ENCODE results near the gene PCDHGB6.
"Not testable (repeated sequence)": the region's sequence is repeated elsewhere in the genome, so short reads cannot be mapped to it uniquely, and the experiment has no call there.

Gene PCDHGB6

DNA sequence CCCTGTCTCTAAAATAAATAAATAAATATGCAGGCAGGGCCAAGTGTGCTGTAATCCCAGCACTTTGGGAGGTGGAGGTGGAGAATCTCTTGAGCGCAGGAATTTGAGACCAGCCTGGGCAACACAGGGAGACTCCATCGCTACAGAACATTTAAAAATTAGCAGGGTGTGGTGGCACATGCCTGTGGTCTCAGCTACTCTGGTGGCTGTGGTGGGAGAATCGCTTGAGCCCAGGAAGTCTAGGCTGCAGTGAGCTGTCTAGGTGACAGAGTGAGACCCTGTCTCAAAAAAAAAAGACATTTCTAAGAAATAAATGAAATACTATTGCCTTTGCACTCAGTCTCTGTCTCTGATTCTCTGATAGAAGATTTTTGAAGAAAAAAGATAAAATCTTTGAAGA, 3.8 kb downstream of the PCDHGB6 start:
- peaks cover 22% of the 10 kb centered on the region for H3K9me3 ChIP-seq (ENCODE audit: control insufficient read depth, low read length)
- H2AFZ ChIP-seq (ENCODE audit: low read depth, low read length) = no peak overlapping the region
- H3K79me1 ChIP-seq (replicated peaks; ENCODE audit: low read length, poor library complexity, severe bottlenecking) = peaks cover 34% of the 10 kb centered on the region
- H2BK12ac ChIP-seq (ENCODE audit: low read length in 2 of 2) = no peak overlapping the region
- no peak overlapping the region for H3K4me2 ChIP-seq (ENCODE audit: low read length, poor library complexity, severe bottlenecking)
- H3K4ac ChIP-seq (ENCODE audit: low read depth in 1 of 2, low read length in 2 of 2) = no peak overlapping the region
- no peak overlapping the region for H3K27ac ChIP-seq (ENCODE audit: low read length, poor library complexity, severe bottlenecking)
- no peak overlapping the region for H3K14ac ChIP-seq (ENCODE audit: low read length in 2 of 2)
- H4K91ac ChIP-seq (ENCODE audit: low read length) = no peak overlapping the region
- H3K4me3 ChIP-seq (ENCODE audit: insufficient read depth in 1 of 2, low read depth in 1 of 2, low read length in 2 of 2) = no peak overlapping the region
- 95% methylated on average over 3 of the region's 3 CpGs for WGBS
- peaks cover 0 to 38% of the 10 kb centered on the region in 2 experiments for H3K36me3 ChIP-seq (ENCODE audit: control insufficient read depth in 1 of 2, insufficient read depth in 2 of 2, low read depth in 1 of 2, low read length in 2 of 2)
- H3K27me3 ChIP-seq (ENCODE audit: control insufficient read depth in 1 of 2, insufficient read depth in 1 of 2, low read length in 2 of 2) = peaks cover 0 to 17% of the 10 kb centered on the region in 2 experiments
- H2BK120ac ChIP-seq (ENCODE audit: low read depth, low read length) = no peak overlapping the region
- H2BK15ac ChIP-seq (ENCODE audit: low read depth, poor library complexity, severe bottlenecking) = no peak overlapping the region
- DNase-seq = peak; percentile 4
- H2BK5ac ChIP-seq (ENCODE audit: low read depth, low read length, poor library complexity, severe bottlenecking) = no peak overlapping the region
- no peak overlapping the region for H3K9ac ChIP-seq (ENCODE audit: low read length)
- H3K18ac ChIP-seq (ENCODE audit: low read depth in 1 of 2, low read length in 2 of 2) = no peak overlapping the region
- H3K23ac ChIP-seq (ENCODE audit: low read length in 2 of 2) = no peak overlapping the region
- H4K8ac ChIP-seq (ENCODE audit: low read length) = no peak overlapping the region
- no peak overlapping the region for H2AK5ac ChIP-seq (ENCODE audit: low read length, severe bottlenecking)
- peaks cover 2% of the 10 kb centered on the region for H3K4me1 ChIP-seq (ENCODE audit: control insufficient read depth, insufficient read depth, low read depth, low read length)

DNA sequence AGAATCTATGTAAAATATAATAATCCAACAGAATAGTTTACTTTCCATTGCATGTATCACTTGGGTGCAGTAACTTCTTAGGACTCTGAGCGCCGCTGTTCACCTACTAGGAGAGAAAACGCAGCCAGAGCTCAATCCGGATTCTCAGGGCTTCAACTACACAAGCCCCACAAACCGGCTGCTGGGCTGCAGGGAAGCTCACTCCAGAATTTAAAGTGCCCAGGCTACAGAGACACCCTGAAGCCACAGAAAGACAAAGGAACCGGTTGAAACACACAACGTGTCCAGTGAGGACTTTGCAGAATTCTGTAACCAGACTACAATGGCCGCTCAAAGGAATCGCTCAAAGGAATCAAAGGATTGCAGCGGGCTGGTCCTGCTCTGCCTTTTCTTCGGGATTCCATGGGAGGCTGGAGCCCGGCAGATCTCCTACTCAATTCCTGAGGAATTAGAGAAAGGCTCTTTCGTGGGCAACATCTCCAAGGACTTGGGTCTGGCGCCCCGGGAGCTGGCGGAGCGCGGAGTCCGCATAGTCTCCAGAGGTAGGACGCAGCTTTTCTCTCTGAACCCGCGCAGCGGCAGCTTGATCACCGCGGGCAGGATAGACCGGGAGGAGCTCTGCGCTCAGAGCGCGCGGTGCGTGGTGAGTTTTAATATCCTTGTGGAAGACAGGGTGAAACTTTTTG, 5.2 kb downstream of the PCDHGB6 start, which contains the start of gene PCDHGA10:
Gene PCDHGA10, plus strand, starts transcription at position 134 of the 686 bp plus-strand sequence. Its CDS starts 189 bp downstream, at position 323.
- peaks cover 2% of the 10 kb centered on the region for H3K4me1 ChIP-seq (ENCODE audit: control insufficient read depth, insufficient read depth, low read depth, low read length)
- H3K18ac ChIP-seq (ENCODE audit: low read depth in 1 of 2, low read length in 2 of 2) = no peak within 1 kb of the TSS
- peaks cover 16% of the 10 kb centered on the region for H3K9me3 ChIP-seq (ENCODE audit: control insufficient read depth, low read length)
- no peak within 1 kb of the TSS for H3K14ac ChIP-seq (ENCODE audit: low read length in 2 of 2)
- H3K4me2 ChIP-seq (ENCODE audit: low read length, poor library complexity, severe bottlenecking) = no peak within 1 kb of the TSS
- no peak within 1 kb of the TSS for H2BK15ac ChIP-seq (ENCODE audit: low read depth, poor library complexity, severe bottlenecking)
- H3K9ac ChIP-seq (ENCODE audit: low read length) = peak within 1 kb of the TSS; percentile 85
- H2AK5ac ChIP-seq (ENCODE audit: low read length, severe bottlenecking) = no peak within 1 kb of the TSS
- DNase-seq = peak; percentile 77
- 80% methylated on average over 31 of the region's 31 CpGs for WGBS
- H3K4me3 ChIP-seq (ENCODE audit: insufficient read depth in 1 of 2, low read depth in 1 of 2, low read length in 2 of 2) = peak within 1 kb of the TSS; percentile 18 to 87
- no peak within 1 kb of the TSS for H2BK5ac ChIP-seq (ENCODE audit: low read depth, low read length, poor library complexity, severe bottlenecking)
- H3K4ac ChIP-seq (ENCODE audit: low read depth in 1 of 2, low read length in 2 of 2) = no peak within 1 kb of the TSS
- no peak within 1 kb of the TSS for H2AFZ ChIP-seq (ENCODE audit: low read depth, low read length)
- peaks cover 0 to 17% of the 10 kb centered on the region in 2 experiments for H3K27me3 ChIP-seq (ENCODE audit: control insufficient read depth in 1 of 2, insufficient read depth in 1 of 2, low read length in 2 of 2)
- H4K91ac ChIP-seq (ENCODE audit: low read length) = no peak within 1 kb of the TSS
- H3K79me1 ChIP-seq (replicated peaks; ENCODE audit: low read length, poor library complexity, severe bottlenecking) = peaks cover 34% of the 10 kb centered on the region
- H2BK12ac ChIP-seq (ENCODE audit: low read length in 2 of 2) = no peak within 1 kb of the TSS
- no peak within 1 kb of the TSS for H3K23ac ChIP-seq (ENCODE audit: low read length in 2 of 2)
- no peak within 1 kb of the TSS for H4K8ac ChIP-seq (ENCODE audit: low read length)
- no peak within 1 kb of the TSS for H3K27ac ChIP-seq (ENCODE audit: low read length, poor library complexity, severe bottlenecking)
- H3K36me3 ChIP-seq (ENCODE audit: control insufficient read depth in 1 of 2, insufficient read depth in 2 of 2, low read depth in 1 of 2, low read length in 2 of 2) = peaks cover 0 to 36% of the 10 kb centered on the region in 2 experiments
- H2BK120ac ChIP-seq (ENCODE audit: low read depth, low read length) = no peak within 1 kb of the TSS

DNA sequence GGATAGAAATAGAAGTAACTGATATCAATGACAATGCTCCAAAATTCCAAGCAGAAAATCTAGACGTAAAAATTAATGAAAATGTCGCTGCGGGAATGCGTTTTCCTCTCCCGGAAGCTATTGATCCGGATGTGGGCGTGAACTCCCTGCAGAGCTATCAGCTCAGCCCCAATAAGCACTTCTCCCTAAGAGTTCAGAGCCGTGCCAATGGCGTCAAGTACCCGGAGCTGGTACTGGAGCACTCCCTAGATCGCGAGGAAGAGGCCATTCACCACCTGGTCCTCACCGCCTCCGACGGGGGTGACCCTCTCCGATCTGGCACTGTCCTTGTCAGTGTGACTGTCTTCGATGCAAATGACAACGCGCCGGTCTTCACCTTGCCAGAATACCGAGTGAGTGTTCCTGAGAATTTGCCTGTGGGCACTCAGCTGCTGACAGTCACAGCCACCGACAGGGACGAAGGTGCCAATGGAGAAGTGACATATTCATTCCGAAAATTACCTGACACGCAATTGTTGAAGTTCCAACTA, 5.8 kb downstream of the PCDHGB6 start:
- Histone ChIP-seq H3K18ac (ENCODE audit: low read depth in 1 of 2, low read length in 2 of 2) (no peak overlapping the region), H3K9me3 (ENCODE audit: control insufficient read depth, low read length) (peaks cover 13% of the 10 kb centered on the region), H3K79me1 (replicated peaks; ENCODE audit: low read length, poor library complexity, severe bottlenecking) (peaks cover 37% of the 10 kb centered on the region), H2BK5ac (ENCODE audit: low read depth, low read length, poor library complexity, severe bottlenecking) (no peak overlapping the region), H2AFZ (ENCODE audit: low read depth, low read length) (no peak overlapping the region), H3K36me3 (ENCODE audit: control insufficient read depth in 1 of 2, insufficient read depth in 2 of 2, low read depth in 1 of 2, low read length in 2 of 2) (peaks cover 0 to 37% of the 10 kb centered on the region in 2 experiments), H3K9ac (ENCODE audit: low read length) (peak overlapping the region; percentile 85), H3K4ac (ENCODE audit: low read depth in 1 of 2, low read length in 2 of 2) (no peak overlapping the region), H3K27ac (ENCODE audit: low read length, poor library complexity, severe bottlenecking) (no peak overlapping the region), H2AK5ac (ENCODE audit: low read length, severe bottlenecking) (no peak overlapping the region), H2BK12ac (ENCODE audit: low read length in 2 of 2) (no peak overlapping the region), H4K91ac (ENCODE audit: low read length) (no peak overlapping the region), H2BK120ac (ENCODE audit: low read depth, low read length) (no peak overlapping the region), H3K23ac (ENCODE audit: low read length in 2 of 2) (no peak overlapping the region), H3K4me2 (ENCODE audit: low read length, poor library complexity, severe bottlenecking) (no peak overlapping the region), H3K4me1 (ENCODE audit: control insufficient read depth, insufficient read depth, low read depth, low read length) (peaks cover 4% of the 10 kb centered on the region), H4K8ac (ENCODE audit: low read length) (no peak overlapping the region), H3K14ac (ENCODE audit: low read length in 2 of 2) (no peak overlapping the region), H3K27me3 (ENCODE audit: control insufficient read depth in 1 of 2, insufficient read depth in 1 of 2, low read length in 2 of 2) (peaks cover 0 to 16% of the 10 kb centered on the region in 2 experiments), H2BK15ac (ENCODE audit: low read depth, poor library complexity, severe bottlenecking) (no peak overlapping the region), H3K4me3 (ENCODE audit: insufficient read depth in 1 of 2, low read depth in 1 of 2, low read length in 2 of 2) (peak overlapping the region in 1 of 2 experiments; percentile 87)
- WGBS = 77% methylated on average over 23 of the region's 25 CpGs
- peak; percentile 12 for DNase-seq

DNA sequence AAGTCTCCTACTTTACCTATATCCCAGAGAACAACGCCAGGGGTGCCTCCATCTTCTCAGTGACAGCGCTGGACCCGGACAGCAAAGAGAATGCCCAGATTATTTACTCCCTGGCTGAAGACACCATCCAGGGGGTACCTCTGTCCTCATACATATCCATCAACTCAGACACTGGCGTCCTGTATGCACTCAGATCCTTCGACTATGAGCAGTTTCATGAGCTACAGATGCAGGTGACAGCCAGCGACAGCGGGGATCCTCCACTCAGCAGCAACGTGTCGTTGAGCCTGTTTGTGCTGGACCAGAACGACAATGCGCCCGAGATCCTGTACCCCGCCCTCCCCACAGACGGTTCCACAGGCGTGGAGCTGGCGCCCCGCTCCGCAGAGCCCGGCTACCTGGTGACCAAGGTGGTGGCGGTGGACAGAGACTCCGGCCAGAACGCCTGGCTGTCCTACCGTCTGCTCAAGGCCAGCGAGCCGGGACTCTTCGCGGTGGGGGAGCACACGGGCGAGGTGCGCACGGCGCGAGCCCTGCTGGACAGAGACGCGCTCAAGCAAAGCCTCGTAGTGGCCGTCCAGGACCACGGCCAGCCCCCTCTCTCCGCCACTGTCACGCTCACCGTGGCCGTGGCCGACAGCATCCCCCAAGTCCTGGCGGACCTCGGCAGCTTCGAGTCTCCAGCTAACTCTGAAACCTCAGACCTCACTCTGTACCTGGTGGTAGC, 6.9 kb downstream of the PCDHGB6 start:
- WGBS = 97% methylated on average over 38 of the region's 46 CpGs
- not testable (repeated sequence) for H3K4ac ChIP-seq (ENCODE audit: low read depth in 1 of 2, low read length in 2 of 2)

More for the DNA sequence above, 6.9 kb downstream of the PCDHGB6 start:
- not testable (repeated sequence) for H2BK15ac ChIP-seq (ENCODE audit: low read depth, poor library complexity, severe bottlenecking); H3K9ac ChIP-seq (ENCODE audit: low read length); DNase-seq; H2BK120ac ChIP-seq (ENCODE audit: low read depth, low read length); H3K23ac ChIP-seq (ENCODE audit: low read length in 2 of 2); H3K18ac ChIP-seq (ENCODE audit: low read depth in 1 of 2, low read length in 2 of 2); H3K27me3 ChIP-seq (ENCODE audit: control insufficient read depth in 1 of 2, insufficient read depth in 1 of 2, low read length in 2 of 2); H3K4me2 ChIP-seq (ENCODE audit: low read length, poor library complexity, severe bottlenecking); H4K91ac ChIP-seq (ENCODE audit: low read length); H2AK5ac ChIP-seq (ENCODE audit: low read length, severe bottlenecking); H2BK5ac ChIP-seq (ENCODE audit: low read depth, low read length, poor library complexity, severe bottlenecking); H4K8ac ChIP-seq (ENCODE audit: low read length); H3K4me1 ChIP-seq (ENCODE audit: control insufficient read depth, insufficient read depth, low read depth, low read length); H3K27ac ChIP-seq (ENCODE audit: low read length, poor library complexity, severe bottlenecking); H2AFZ ChIP-seq (ENCODE audit: low read depth, low read length); H2BK12ac ChIP-seq (ENCODE audit: low read length in 2 of 2); H3K9me3 ChIP-seq (ENCODE audit: control insufficient read depth, low read length); H3K14ac ChIP-seq (ENCODE audit: low read length in 2 of 2)
- peaks cover 40% of the 10 kb centered on the region for H3K79me1 ChIP-seq (replicated peaks; ENCODE audit: low read length, poor library complexity, severe bottlenecking)
- H3K36me3 ChIP-seq (ENCODE audit: control insufficient read depth in 1 of 2, insufficient read depth in 2 of 2, low read depth in 1 of 2, low read length in 2 of 2) = peaks cover under 1 to 40% of the 10 kb centered on the region in 2 experiments
- H3K4me3 ChIP-seq (ENCODE audit: insufficient read depth in 1 of 2, low read depth in 1 of 2, low read length in 2 of 2) = peak overlapping the region in 1 of 2 experiments; percentile 87
